Activated CD4-positive, CD25-positive, alpha-beta regulatory T cell treated with anti-CD3 and anti-CD28 coated beads, Interleukin-2, amount 50 U/mL, for 72 hours (primary cell): ENCODE data around the gene ITGB1BP2.
"Not testable (repeated sequence)": the region's sequence is repeated elsewhere in the genome, so short reads cannot be mapped to it uniquely, and the experiment has no call there.

Experiments
- DNase-seq: peaks from one replicate; pipeline ENCODE4 v3.0.0; 2021

ITGB1BP2 gene

GRCh38 chrX:71301195-71301924, at the start of gene ITGB1BP2:
Gene ITGB1BP2 (plus strand): TSS chrX:71301750. CDS start chrX:71301807, 57 bp downstream.
- DNase-seq, result no peak

GRCh38 chrX:71252221-71252620, 49.3 kb upstream of the ITGB1BP2 start:
- no peak for DNase-seq

DNA sequence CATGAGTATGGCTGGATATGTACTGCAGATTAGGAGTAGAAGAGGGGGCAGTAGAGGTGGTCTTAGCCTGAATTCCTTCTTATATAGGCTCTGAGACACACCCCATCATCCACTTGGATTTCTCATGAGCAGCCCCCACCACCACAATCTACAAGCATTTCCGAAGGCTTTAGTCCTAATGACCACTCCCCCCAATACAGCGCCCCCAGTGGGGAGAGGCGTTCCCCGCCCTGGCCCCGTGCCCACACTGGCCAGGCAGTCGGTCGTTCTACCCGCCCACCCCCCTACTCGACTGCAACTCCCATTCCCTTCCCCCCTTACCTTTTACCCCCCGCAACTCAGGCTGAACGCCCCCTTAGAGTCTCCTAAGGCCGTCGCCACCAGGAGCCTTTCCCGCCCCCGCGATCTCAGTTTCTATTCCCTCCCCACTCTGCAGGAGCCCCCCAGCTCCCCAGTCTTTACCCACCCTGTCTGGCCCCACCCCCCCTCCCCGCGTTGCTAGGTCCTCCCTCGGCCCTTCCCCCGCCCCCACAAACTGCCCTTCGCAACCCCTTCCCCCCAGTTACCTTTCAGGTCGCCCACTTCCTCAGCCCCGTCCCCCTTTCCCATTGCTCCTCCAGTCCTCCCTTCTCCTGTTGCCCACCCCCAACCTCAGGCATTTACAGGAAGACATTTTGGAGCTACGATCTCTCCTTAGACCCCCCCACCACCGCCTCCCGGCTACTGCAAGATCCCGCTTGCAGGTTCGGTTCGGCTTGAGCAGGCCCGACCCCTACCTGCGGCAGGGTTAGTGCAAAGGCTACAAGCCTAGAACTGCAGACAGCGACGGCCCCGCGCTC, 48.1 kb upstream of the ITGB1BP2 start:
- DNase-seq, result peak; percentile 38

DNA sequence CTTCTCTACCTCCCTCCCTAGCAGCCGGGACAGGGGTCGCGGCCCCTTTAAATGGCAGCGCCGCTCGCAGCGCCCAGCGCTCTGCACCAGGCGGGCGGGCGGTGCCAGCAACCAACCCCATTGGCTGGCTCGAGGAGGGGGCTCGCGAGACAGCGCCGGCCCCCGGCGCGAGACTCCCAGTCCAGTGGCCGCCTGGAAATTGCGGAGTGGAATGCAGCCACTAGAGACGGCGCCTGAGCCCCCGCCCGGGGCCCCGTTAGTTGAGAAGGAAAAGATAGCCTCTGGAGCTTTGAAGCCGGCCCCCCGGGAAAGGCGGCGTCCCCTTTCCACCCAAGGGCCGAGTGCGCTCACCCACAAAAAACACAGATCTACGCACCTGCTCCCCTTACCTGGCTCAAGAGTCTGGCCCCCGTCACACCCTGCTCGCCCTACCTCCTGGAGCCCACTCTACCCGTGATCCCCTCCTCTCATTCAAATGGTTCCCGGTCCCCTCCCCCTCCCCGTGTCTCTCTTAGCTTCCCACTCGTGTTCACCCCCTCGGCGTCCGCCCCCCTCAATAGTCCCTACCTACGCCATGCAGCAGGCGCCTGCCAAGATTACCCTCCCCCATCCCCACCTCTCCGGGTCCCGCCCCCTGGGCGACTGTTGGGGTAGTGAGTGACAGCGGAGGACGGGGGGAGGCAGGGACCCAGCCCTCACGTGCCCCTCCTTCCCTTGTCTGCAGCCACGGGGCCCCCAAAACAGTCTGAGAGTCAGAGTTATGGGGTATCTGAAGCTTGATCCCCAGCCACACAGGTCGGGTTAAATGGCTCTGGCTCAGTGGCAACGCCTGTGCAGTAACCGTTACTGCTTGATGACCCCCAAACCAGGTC, 47.2 kb upstream of the ITGB1BP2 start, which contains the start of gene ZMYM3:
ZMYM3 (minus strand) TSS at position 49 of the 872 bp plus-strand sequence. CDS start 885 bp downstream, outside the sequence.
- peak; percentile 63 for DNase-seq

GRCh38 chrX:71256051-71256450, 45.5 kb upstream of the ITGB1BP2 start:
- no peak for DNase-seq

- DNase-seq, result no peak
Observed at GRCh38 chrX:71256856-71257255, 44.7 kb upstream of the ITGB1BP2 start.

DNA sequence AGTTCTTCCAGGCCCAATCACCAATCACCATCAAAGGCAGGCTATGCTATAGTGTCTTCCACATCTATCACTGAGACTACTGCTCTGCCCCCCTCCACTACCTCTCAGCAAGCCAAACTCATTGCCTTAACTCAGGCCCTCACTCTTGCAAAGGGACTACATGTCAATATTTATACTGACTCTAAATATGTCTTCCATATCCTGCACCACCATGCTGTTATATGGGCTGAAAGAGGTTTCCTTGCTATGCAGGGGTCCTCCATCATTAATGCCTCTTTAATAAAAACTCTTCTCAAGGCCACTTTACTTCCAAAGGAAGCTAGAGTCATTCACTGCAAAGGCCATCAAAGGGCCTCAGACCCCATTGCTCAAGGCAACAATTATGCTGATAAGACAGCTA, 32.9 kb upstream of the ITGB1BP2 start:
- not testable (repeated sequence) for DNase-seq

DNA sequence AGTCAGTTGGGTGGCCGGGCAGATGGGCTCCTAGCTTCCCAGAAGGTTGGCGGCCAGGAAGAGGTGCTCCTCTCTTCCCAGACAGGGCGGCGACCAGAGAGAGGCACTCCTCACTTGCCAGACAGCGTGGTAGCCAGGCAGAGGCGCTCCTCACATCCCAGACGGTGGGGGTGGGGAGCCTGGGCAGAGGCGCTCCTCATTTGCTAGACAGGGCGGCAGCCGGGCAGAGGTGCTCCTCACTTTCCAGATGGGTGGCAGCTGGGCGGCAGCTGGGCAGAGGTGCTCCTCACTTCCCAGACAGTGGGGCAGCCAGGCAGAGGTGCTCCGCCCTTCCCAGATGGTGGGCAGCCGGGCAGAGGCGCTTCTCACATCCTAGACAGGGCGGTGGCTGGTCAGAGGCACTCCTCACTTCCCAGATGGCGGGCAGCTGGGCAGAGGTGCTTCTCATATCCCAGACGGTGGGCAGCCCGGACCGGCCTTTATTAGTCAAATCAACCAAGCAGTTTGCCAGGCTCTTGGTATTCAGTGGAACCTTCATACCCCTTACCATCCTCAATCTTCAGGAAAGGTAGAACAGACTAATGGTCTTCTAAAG, 31.7 kb upstream of the ITGB1BP2 start:
- no peak for DNase-seq

- not testable (repeated sequence) for DNase-seq
Observed at GRCh38 chrX:71272313-71272712, 29.2 kb upstream of the ITGB1BP2 start.

DNA sequence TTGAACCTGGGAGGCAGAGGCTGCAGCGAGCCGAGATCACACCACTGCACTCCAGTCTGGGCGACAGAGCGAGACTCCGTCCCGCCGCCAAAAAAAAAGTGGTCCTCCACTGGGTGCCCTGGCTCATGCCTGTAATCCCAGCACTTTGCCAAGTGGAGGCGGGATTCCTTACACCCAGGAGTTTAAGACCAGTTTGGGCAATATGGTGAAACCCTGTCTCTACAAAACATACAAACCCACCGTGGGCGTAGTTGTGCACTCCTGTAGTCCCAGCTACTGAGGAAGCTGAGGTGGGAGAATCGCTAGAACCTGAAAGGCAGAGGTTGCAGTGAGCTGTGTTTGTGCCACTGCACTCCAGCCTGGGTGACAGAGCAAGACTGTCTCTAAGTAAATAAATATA, 20.2 kb upstream of the ITGB1BP2 start:
- DNase-seq, result not testable (repeated sequence)

DNA sequence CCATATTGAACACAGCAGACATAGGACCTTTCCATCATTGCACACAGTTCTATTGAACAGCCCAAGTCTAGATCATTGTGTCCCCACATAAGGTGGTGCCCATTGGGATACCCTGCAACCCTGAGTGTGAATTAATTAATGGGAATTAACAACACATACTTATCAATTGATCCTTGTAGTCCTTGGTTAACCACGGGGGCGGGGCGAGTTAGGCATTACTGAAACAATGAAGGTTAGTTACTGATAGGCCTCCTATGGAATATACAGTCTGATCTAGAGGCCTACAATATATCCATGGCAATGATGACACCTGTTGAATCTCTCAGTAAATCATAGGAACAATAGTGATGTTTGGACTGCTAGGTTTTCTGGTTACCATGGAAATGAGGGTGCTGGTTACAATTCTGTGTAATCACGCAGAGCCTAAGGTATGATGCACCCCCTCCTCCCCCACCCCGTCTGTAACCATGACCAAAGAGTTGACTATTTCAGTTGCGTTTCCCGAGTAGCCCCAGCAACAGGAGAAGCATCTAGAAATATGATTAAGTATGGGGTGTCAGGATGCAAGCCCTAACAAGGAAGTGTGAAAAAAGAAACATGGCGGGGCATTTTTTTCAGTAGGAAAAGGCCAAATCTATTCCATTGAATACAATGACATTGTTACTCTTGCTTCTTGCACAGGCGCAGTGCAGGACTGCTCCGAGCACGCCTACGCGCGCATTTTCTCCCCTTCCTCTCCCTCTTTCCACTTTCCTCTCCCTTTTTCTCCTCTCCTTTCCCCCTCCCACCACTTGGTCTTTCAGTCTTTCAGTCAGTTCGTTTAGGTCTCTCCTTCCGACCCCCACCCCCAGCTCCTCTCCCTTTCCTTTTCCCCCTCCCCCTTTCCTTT, 18.8 kb upstream of the ITGB1BP2 start:
- DNase-seq, result peak; percentile 36

DNA sequence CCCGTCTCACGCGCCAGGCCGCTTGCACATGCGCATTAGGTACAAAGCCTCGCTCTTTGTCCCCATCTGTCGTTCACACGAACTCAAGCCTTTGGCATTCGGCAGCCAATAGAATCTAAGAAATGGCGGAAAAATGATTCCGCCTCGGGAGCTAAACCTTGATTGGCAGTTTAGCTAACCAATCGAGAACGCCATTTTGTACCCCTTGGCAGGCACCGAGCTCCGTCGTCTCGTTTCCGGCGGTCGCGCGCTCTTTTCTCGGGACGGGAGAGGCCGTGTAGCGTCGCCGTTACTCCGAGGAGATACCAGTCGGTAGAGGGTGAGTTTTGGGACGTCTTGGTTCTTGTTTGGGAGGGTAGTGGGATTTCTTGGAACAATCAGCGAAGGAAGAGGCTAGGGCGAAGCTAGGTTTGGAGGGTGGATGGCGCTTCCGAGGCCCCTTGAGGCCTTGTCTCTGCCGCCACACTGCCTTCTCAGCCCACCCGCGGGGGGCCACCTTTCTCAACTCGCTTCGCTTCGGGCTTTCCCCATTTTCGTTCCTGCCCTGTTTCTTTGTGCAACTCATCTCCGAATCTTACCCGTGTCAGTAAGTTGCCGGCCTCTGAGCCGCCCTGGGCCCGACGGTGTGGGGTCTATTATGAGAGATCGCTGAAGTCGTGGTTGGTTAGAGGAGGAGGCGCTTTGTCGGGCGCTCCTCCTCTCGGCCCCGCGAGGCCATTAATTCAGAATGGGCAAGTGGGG, 18.0 kb upstream of the ITGB1BP2 start, which contains the start of gene NONO:
NONO (plus strand) TSS at position 233 of the 741 bp plus-strand sequence. CDS start 7,003 bp downstream, outside the sequence.
- DNase-seq, result peak; percentile 76

- DNase-seq, result no peak
Observed at GRCh38 chrX:71285929-71286328, 15.6 kb upstream of the ITGB1BP2 start.

DNA sequence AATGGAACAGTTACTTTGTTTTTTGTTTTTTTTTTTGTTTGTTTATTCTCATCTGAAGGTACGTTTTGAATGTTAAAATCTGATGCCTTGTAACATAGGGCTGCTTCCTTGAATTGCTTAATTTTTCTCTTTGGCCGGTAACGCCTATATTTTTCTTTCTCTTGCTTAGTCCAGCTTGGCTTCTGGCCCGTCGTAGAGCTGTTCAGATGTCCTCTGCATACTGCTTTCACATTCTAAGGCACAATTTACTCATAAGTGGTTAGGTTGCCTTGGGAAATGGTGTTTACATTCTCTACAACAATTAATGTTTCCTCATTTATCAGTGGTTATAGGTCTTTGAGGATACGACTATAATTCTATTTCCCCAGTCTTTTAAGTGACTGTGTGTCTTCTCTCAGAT, 10.2 kb upstream of the ITGB1BP2 start:
- no peak for DNase-seq

GRCh38 chrX:71292669-71293365, 8.7 kb upstream of the ITGB1BP2 start:
- no peak for DNase-seq

GRCh38 chrX:71296806-71297205, 4.7 kb upstream of the ITGB1BP2 start:
- DNase-seq, result no peak

DNA sequence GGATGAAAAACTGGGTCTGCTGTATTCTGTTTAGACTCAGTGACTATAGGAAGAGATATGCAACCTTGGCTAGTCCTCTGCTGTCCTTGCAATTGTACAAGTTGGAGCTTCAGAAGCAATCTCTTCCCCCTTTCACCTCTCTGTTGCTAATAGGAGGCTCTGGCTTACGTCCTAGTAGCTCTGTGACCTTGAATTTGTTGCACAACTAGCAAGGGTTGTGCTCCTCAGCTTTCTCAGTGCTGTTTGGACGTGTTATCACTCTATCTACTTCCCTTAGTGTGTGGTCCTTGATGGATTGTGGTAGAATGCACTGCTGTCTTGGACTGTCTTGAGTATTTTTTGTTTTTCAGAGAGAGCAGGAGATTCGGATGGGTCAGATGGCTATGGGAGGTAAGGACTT, 3.4 kb upstream of the ITGB1BP2 start:
- no peak for DNase-seq

DNA sequence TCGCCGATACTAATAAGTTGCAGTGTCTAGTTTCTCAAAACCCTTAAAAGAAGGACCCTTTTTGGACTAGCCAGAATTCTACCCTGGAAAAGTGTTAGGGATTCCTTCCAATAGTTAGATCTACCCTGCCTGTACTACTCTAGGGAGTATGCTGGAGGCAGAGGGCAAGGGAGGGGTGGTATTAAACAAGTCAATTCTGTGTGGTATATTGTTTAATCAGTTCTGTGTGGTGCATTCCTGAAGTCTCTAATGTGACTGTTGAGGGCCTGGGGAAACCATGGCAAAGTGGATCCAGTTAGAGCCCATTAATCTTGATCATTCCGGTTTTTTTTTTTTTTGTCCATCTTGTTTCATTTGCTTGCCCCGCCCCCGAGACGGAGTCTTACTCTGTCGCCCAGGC, 1.5 kb upstream of the ITGB1BP2 start:
- not testable (repeated sequence) for DNase-seq

GRCh38 chrX:71300495-71300894, 1.1 kb upstream of the ITGB1BP2 start:
- DNase-seq, result not testable (repeated sequence)
